A549 (cell line): ENCODE results near the gene ERO1B. TPM values are rescaled to one million over a fixed set of nuclear protein-coding genes. Genes with fewer than 3 reads are reported as not detected.

Experiments
- ATAC-seq, 2 experiments: fragments of 200-7000 bp in 1 of 2; fragments of >200 bp in 1 of 2; cut with Nextera tagmentation in 1 of 2; cut with Tn5 transposase in 1 of 2; 3 replicates each; pipeline versions ENCODE4 v1.8.0 to v1.9.1; 2018 to 2020; ENCODE audit warnings: mild to moderate bottlenecking in 1 of 2, moderate library complexity in 1 of 2
- CTCF ChIA-PET: fragments of 300-600 bp; sonication (Branson Sonifier 250); formaldehyde crosslinking; extraction: SDS; loops from one replicate; lab custom pipeline; 2021; ENCODE audit warnings: antibody characterized with exemption, inconsistent platforms; lab: Yijun Ruan, JAX
- POLR2A ChIA-PET: fragments of 350-600 bp; formaldehyde crosslinking; extraction: SDS; loops from one replicate; lab custom pipeline; 2021; ENCODE audit warnings: antibody characterized with exemption, inconsistent platforms; lab: Yijun Ruan, JAX
- DNase-seq, 2 experiments: peaks; one replicate each; pipeline versions ENCODE4 v3.0.0 to v3.0.0-alpha.2; 2011 to 2016; ENCODE audit warnings: low read depth in 1 of 2, low spot score in 1 of 2
- FAIRE-seq: peaks from 2 replicates; lab custom pipeline; 2011; peaks lifted over from hg19 to GRCh38; lab: Jason Lieb, UNC
- H3K27ac ChIP-seq, 2 experiments: fragments of >200 bp; sonication (Bioruptor Twin); formaldehyde crosslinking; 3 replicates each; pipeline ENCODE4 v1.5.1; 2016 to 2017
- H3K4me1 ChIP-seq: fragments of >200 bp; sonication (Bioruptor Twin); formaldehyde crosslinking; 3 replicates; pipeline ENCODE4 v1.6.1; 2016
- H3K4me2 ChIP-seq: fragments of >200 bp; sonication (Bioruptor Twin); formaldehyde crosslinking; 3 replicates; pipeline ENCODE4 v1.6.1; 2016
- H3K4me3 ChIP-seq: fragments of >200 bp; sonication (Bioruptor Twin); formaldehyde crosslinking; 3 replicates; pipeline ENCODE4 v1.5.1; 2016
- H3K9me3 ChIP-seq: fragments of >200 bp; sonication (Bioruptor Twin); formaldehyde crosslinking; 3 replicates; pipeline ENCODE4 v1.6.1; 2016
- CBX8 ChIP-seq: fragments of 200-600 bp; sonication (generic); IDR thresholded peaks from 2 replicates; pipeline ENCODE4 v1.6.1; 2016
- CEBPB ChIP-seq, 2 experiments: fragments of >200 bp in 1 of 2; sonication (Bioruptor Twin) in 1 of 2; formaldehyde crosslinking in 1 of 2; IDR thresholded peaks; 2 replicates each; pipeline ENCODE4 v1.6.1; 2012 to 2016
- FOSL2 ChIP-seq, 2 experiments: fragments of 450-650 bp in 1 of 2; fragments of >200 bp in 1 of 2; sonication (Bioruptor Twin) in 1 of 2; formaldehyde crosslinking; IDR thresholded peaks; 2 replicates each; pipeline versions ENCODE4 v1.5.0 to v1.6.1; 2016 to 2020; ENCODE audit warnings: mild to moderate bottlenecking in 1 of 2, moderate library complexity in 1 of 2
- HOXB13 ChIP-seq: fragments of 250-450 bp; sonication (Bioruptor Pico); IDR thresholded peaks from 2 replicates; pipeline ENCODE4 v1.5.0; 2020; ENCODE audit warnings: low read depth, mild to moderate bottlenecking, moderate library complexity
- JUN ChIP-seq, 2 experiments: fragments of >200 bp; sonication (Bioruptor Twin); formaldehyde crosslinking; IDR thresholded peaks; 2 replicates in 1 of 2; 3 replicates in 1 of 2; pipeline ENCODE4 v1.6.1; 2016 to 2017
- JUNB ChIP-seq: fragments of >200 bp; sonication (Bioruptor Twin); formaldehyde crosslinking; IDR thresholded peaks from 2 replicates; pipeline ENCODE4 v1.6.1; 2016
- KDM5A ChIP-seq: fragments of 200-600 bp; sonication (generic); IDR thresholded peaks from 2 replicates; pipeline ENCODE4 v1.6.1; 2016; ENCODE audit warnings: antibody characterized with exemption, mild to moderate bottlenecking
- NFE2L2 ChIP-seq: fragments of 150-350 bp; conservative IDR thresholded peaks from 2 replicates; pipeline ENCODE4 v1.6.1; 2014; ENCODE audit warnings: low read length
- PBX3 ChIP-seq: IDR thresholded peaks from 2 replicates; pipeline ENCODE4 v1.6.1; 2012
- PHF8 ChIP-seq: fragments of 200-600 bp; sonication (generic); IDR thresholded peaks from 2 replicates; pipeline ENCODE4 v1.6.1; 2016; ENCODE audit warnings: low read depth, mild to moderate bottlenecking, antibody characterized with exemption, moderate library complexity, borderline replicate concordance
- RARB ChIP-seq: fragments of 250-450 bp; sonication (Bioruptor Pico); IDR thresholded peaks from 2 replicates; pipeline ENCODE4 v1.8.0; 2021; ENCODE audit warnings: mild to moderate bottlenecking, moderate library complexity
- REST ChIP-seq: fragments of 200-600 bp; sonication (generic); IDR thresholded peaks from 2 replicates; pipeline ENCODE4 v1.6.1; 2016; ENCODE audit warnings: antibody characterized with exemption, mild to moderate bottlenecking, moderate library complexity
- RFX5 ChIP-seq: fragments of 450-650 bp; IDR thresholded peaks from 2 replicates; pipeline ENCODE4 v1.7.1; 2014; ENCODE audit warnings: antibody characterized with exemption, mild to moderate bottlenecking, moderate library complexity
- TFCP2L1 ChIP-seq: fragments of 250-450 bp; sonication (Bioruptor Pico); IDR thresholded peaks from 2 replicates; pipeline ENCODE4 v1.5.0; 2021; ENCODE audit warnings: mild to moderate bottlenecking
- TP53 ChIP-seq: fragments of 250-450 bp; sonication (Bioruptor Pico); IDR thresholded peaks from 2 replicates; pipeline ENCODE4 v1.5.0; 2021; ENCODE audit warnings: mild to moderate bottlenecking, moderate library complexity
- ZC3H11A ChIP-seq: fragments of 450-650 bp; IDR thresholded peaks from 2 replicates; pipeline ENCODE4 v1.6.1; 2014; ENCODE audit warnings: antibody characterized with exemption, mild to moderate bottlenecking
- WGBS: methylation state at CpG from one replicate; pipeline ENCODE4 v1.1.6; 2017; ENCODE audit errors: missing lambda C conversion rate; 5-methylcytosine and 5-hydroxymethylcytosine counted together
- polyA plus RNA-seq, 4 experiments: library from polyadenylated mRNA; depleted of rRNA in 3 of 4; stranded (reverse); fragments of >200 nt; fragmentation: RNase III in 1 of 4; extraction: RNeasy Plus Mini Kit Qiagen cat#74134 plus additional on column Dnase treatment in 1 of 4; gene quantifications; 2 replicates in 3 of 4; 3 replicates in 1 of 4; pipeline ENCODE4 v1.2.3, GENCODE V29; 2011 to 2017
- TF ChIP-seq, protein P1 (sequence below): fragments of 250-450 bp; sonication (Bioruptor Pico); IDR thresholded peaks from 2 replicates; pipeline ENCODE4 v1.5.0; 2020; ENCODE audit warnings: low read depth, mild to moderate bottlenecking, moderate library complexity
- TF ChIP-seq, protein P2 (sequence below): IDR thresholded peaks from 2 replicates; pipeline ENCODE4 v1.6.1; 2012; ENCODE audit warnings: low read depth, borderline replicate concordance
- TF ChIP-seq, protein P3 (sequence below): fragments of 450-650 bp; IDR thresholded peaks from 2 replicates; pipeline ENCODE4 v1.6.1; 2014; ENCODE audit warnings: antibody characterized with exemption

The ERO1B gene
- polyA plus RNA-seq, 2 of the 4 experiments (the other 2 are of a cell fraction), result 3.2 to 9.8 TPM

DNA sequence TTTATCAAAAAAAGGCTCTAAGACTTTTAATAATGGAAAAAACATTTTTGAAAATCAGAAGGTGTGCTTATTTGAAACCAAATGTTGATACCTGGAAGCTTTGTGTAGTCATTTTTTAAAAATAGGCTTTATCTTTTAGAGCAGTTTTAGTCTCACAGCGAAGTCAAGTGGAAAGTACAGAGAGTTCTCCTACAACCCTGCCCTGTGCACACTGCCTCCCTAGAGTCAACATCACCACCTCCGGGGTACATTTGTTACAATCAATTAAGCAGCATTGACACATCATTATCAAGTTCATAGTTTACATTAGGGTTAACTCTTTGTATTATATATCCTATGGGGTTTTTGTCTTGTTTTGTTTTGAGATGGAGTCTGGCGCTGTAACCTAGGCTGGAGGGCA is 10.7 kb upstream of the ERO1B start:
- TF ChIP-seq JUN (IDR thresholded peaks at IDR 0.05) (no peak), TP53 (CRISPR knock-in tag) (no peak), PBX3 (no peak), JUNB (no peak), REST (no peak), ZC3H11A (no peak)
- TF ChIP-seq, protein P1, sequence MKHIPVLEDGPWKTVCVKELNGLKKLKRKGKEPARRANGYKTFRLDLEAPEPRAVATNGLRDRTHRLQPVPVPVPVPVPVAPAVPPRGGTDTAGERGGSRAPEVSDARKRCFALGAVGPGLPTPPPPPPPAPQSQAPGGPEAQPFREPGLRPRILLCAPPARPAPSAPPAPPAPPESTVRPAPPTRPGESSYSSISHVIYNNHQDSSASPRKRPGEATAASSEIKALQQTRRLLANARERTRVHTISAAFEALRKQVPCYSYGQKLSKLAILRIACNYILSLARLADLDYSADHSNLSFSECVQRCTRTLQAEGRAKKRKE, result no peak
- TF ChIP-seq, protein P2, sequence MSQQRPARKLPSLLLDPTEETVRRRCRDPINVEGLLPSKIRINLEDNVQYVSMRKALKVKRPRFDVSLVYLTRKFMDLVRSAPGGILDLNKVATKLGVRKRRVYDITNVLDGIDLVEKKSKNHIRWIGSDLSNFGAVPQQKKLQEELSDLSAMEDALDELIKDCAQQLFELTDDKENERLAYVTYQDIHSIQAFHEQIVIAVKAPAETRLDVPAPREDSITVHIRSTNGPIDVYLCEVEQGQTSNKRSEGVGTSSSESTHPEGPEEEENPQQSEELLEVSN, result no peak
- Histone ChIP-seq H3K4me3 (no peak overlapping the region), H3K27ac (no peak overlapping the region), H3K4me1 (no peaks in the 10 kb centered on the region), H3K9me3 (no peaks in the 10 kb centered on the region), H3K4me2 (no peak overlapping the region)
- FAIRE-seq (no peak), DNase-seq (no peak), ATAC-seq (no peak)
- ChIA-PET CTCF (interaction anchor here (0.6 to 1.0 kb wide), 2 partner anchors 36 to 197 kb away, joined by 3 read pairs; no protein-coding TSS in a partner anchor), POLR2A (no interaction called here)
- 64% methylated on average over 3 of the region's 3 CpGs for WGBS

DNA sequence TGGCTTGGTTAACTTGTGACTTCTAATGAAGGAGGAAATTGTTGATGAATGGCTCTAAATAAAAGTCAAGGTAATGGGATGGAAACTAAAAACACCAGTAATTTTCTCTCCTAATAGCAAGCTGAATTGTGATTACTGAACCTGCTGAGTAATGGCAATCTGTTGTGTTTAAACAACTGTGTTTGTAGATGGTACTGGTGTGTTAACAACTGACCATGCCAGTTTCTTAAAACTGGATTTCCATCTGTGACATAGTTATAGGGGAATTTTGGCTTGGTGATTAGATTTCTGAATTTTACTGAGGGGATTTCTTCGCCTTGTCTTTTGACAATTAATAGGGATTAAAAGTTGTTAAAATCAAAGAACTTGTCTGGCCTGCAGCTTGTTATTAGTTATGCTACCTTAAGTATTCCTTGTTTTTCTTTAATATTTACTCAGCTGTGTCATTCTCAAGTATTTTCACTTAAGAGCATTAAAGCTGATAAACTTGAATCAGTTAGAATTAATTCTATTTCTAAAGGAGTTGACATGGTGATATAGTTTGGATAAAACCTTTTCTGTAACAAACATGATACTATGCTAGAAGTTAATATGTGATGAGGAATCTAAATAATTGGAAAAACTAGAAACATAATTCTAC is 7.9 kb upstream of the ERO1B start:
- POLR2A ChIA-PET, result interaction anchor here (0.6 kb wide), 1 partner anchor 48 kb away, joined by 3 read pairs; no protein-coding TSS in a partner anchor
- WGBS, result 92% methylated on average over 1 of the region's 1 CpG
- TF ChIP-seq HOXB13 (CRISPR knock-in tag) (no peak), CBX8 (no peak), RFX5 (no peak), TFCP2L1 (CRISPR knock-in tag) (no peak), CEBPB (IDR thresholded peaks at IDR 0.05) (no peak), KDM5A (no peak), RARB (no peak), NFE2L2 (no peak), FOSL2 (IDR thresholded peaks at IDR 0.05) (no peak), FOSL2 (CRISPR knock-in tag; IDR thresholded peaks at IDR 0.05) (no peak), PHF8 (no peak)
- TF ChIP-seq, protein P3, sequence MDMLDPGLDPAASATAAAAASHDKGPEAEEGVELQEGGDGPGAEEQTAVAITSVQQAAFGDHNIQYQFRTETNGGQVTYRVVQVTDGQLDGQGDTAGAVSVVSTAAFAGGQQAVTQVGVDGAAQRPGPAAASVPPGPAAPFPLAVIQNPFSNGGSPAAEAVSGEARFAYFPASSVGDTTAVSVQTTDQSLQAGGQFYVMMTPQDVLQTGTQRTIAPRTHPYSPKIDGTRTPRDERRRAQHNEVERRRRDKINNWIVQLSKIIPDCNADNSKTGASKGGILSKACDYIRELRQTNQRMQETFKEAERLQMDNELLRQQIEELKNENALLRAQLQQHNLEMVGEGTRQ, result no peak
- TF ChIP-seq, protein P2, result no peak

More for the DNA sequence above, 7.9 kb upstream of the ERO1B start:
- H3K4me1 ChIP-seq, result no peaks in the 10 kb centered on the region
- H3K4me3 ChIP-seq, result no peak overlapping the region
- FAIRE-seq (no peak), DNase-seq (no peak), ATAC-seq (no peak)
- H3K4me2 ChIP-seq, result no peak overlapping the region
- H3K27ac ChIP-seq, result no peak overlapping the region
- H3K9me3 ChIP-seq, result no peaks in the 10 kb centered on the region
- CTCF ChIA-PET, result no interaction called here
